A549 (cell line): ENCODE results near the gene RERE. TPM values are rescaled to one million over a fixed set of nuclear protein-coding genes. Genes with fewer than 3 reads are reported as not detected.

Source experiments
- ATAC-seq, 2 experiments: fragments of 200-7000 bp in 1 of 2; fragments of >200 bp in 1 of 2; cut with Nextera tagmentation in 1 of 2; cut with Tn5 transposase in 1 of 2; 3 replicates each; pipeline versions ENCODE4 v1.8.0 to v1.9.1; 2018 to 2020; ENCODE audit warnings: mild to moderate bottlenecking in 1 of 2, moderate library complexity in 1 of 2
- CTCF ChIA-PET: fragments of 300-600 bp; sonication (Branson Sonifier 250); formaldehyde crosslinking; extraction: SDS; loops from one replicate; lab custom pipeline; 2021; ENCODE audit warnings: antibody characterized with exemption, inconsistent platforms; lab: Yijun Ruan, JAX
- POLR2A ChIA-PET: fragments of 350-600 bp; formaldehyde crosslinking; extraction: SDS; loops from one replicate; lab custom pipeline; 2021; ENCODE audit warnings: antibody characterized with exemption, inconsistent platforms; lab: Yijun Ruan, JAX
- DNase-seq, 2 experiments: peaks; one replicate each; pipeline versions ENCODE4 v3.0.0 to v3.0.0-alpha.2; 2011 to 2016; ENCODE audit warnings: low read depth in 1 of 2, low spot score in 1 of 2
- FAIRE-seq: peaks from 2 replicates; lab custom pipeline; 2011; peaks lifted over from hg19 to GRCh38; lab: Jason Lieb, UNC
- H3K27ac ChIP-seq, 2 experiments: fragments of >200 bp; sonication (Bioruptor Twin); formaldehyde crosslinking; 3 replicates each; pipeline ENCODE4 v1.5.1; 2016 to 2017
- H3K4me1 ChIP-seq: fragments of >200 bp; sonication (Bioruptor Twin); formaldehyde crosslinking; 3 replicates; pipeline ENCODE4 v1.6.1; 2016
- H3K4me2 ChIP-seq: fragments of >200 bp; sonication (Bioruptor Twin); formaldehyde crosslinking; 3 replicates; pipeline ENCODE4 v1.6.1; 2016
- H3K4me3 ChIP-seq: fragments of >200 bp; sonication (Bioruptor Twin); formaldehyde crosslinking; 3 replicates; pipeline ENCODE4 v1.5.1; 2016
- H3K9me3 ChIP-seq: fragments of >200 bp; sonication (Bioruptor Twin); formaldehyde crosslinking; 3 replicates; pipeline ENCODE4 v1.6.1; 2016
- BHLHE40 ChIP-seq: IDR thresholded peaks from 2 replicates; pipeline ENCODE4 v1.6.1; 2012; ENCODE audit warnings: low read depth, low read length, inconsistent platforms
- CBX2 ChIP-seq: fragments of 200-600 bp; sonication (generic); IDR thresholded peaks from 2 replicates; pipeline ENCODE4 v1.6.1; 2016; ENCODE audit warnings: low read depth, mild to moderate bottlenecking, borderline replicate concordance
- CBX8 ChIP-seq: fragments of 200-600 bp; sonication (generic); IDR thresholded peaks from 2 replicates; pipeline ENCODE4 v1.6.1; 2016
- CHD4 ChIP-seq: fragments of 200-600 bp; sonication (generic); IDR thresholded peaks from 2 replicates; pipeline ENCODE4 v1.6.1; 2016; ENCODE audit warnings: antibody characterized with exemption, mild to moderate bottlenecking, borderline replicate concordance
- EHMT2 ChIP-seq: fragments of 200-600 bp; sonication (generic); IDR thresholded peaks from 2 replicates; pipeline ENCODE4 v1.6.1; 2016; ENCODE audit warnings: antibody characterized with exemption, low read depth, mild to moderate bottlenecking, moderate library complexity
- ELK1 ChIP-seq: fragments of 150-350 bp; IDR thresholded peaks from 2 replicates; pipeline ENCODE4 v1.6.1; 2014; ENCODE audit warnings: low read depth, mild to moderate bottlenecking, low read length
- EP300 ChIP-seq, 2 experiments: fragments of >200 bp; sonication (Bioruptor Twin); formaldehyde crosslinking; IDR thresholded peaks; 2 replicates in 1 of 2; 3 replicates in 1 of 2; pipeline ENCODE4 v1.6.1; 2016 to 2017
- FOSB ChIP-seq: fragments of 250-450 bp; sonication (Bioruptor Pico); IDR thresholded peaks from 2 replicates; pipeline ENCODE4 v1.5.0; 2020; ENCODE audit warnings: mild to moderate bottlenecking, moderate library complexity
- FOXS1 ChIP-seq: fragments of 250-450 bp; sonication (Bioruptor Pico); IDR thresholded peaks from 2 replicates; pipeline ENCODE4 v1.5.0; 2020; ENCODE audit warnings: mild to moderate bottlenecking, moderate library complexity
- GATA3 ChIP-seq: IDR thresholded peaks from 2 replicates; pipeline ENCODE4 v1.6.1; 2012; ENCODE audit warnings: borderline replicate concordance
- HMGXB4 ChIP-seq: fragments of 250-450 bp; sonication (Bioruptor Pico); IDR thresholded peaks from 2 replicates; pipeline ENCODE4 v1.5.0; 2021; ENCODE audit warnings: mild to moderate bottlenecking, moderate library complexity, borderline replicate concordance
- HOXA7 ChIP-seq: fragments of 250-450 bp; sonication (Bioruptor Pico); IDR thresholded peaks from 2 replicates; pipeline ENCODE4 v1.5.0; 2020; ENCODE audit warnings: mild to moderate bottlenecking, moderate library complexity
- HOXB5 ChIP-seq: fragments of 250-450 bp; sonication (Bioruptor Pico); IDR thresholded peaks from 2 replicates; pipeline ENCODE4 v1.5.0; 2020; ENCODE audit warnings: mild to moderate bottlenecking, moderate library complexity
- JUNB ChIP-seq: fragments of >200 bp; sonication (Bioruptor Twin); formaldehyde crosslinking; IDR thresholded peaks from 2 replicates; pipeline ENCODE4 v1.6.1; 2016
- MAX ChIP-seq: IDR thresholded peaks from 2 replicates; pipeline ENCODE4 v1.6.1; 2012
- MAZ ChIP-seq: fragments of 150-350 bp; IDR thresholded peaks from 2 replicates; pipeline ENCODE4 v1.6.1; 2014; ENCODE audit warnings: antibody characterized with exemption, low read depth, low read length, borderline replicate concordance
- NPAS2 ChIP-seq: fragments of 250-450 bp; sonication (Bioruptor Pico); IDR thresholded peaks from 2 replicates; pipeline ENCODE4 v1.8.0; 2022; ENCODE audit warnings: mild to moderate bottlenecking, moderate library complexity, borderline replicate concordance
- PHF8 ChIP-seq: fragments of 200-600 bp; sonication (generic); IDR thresholded peaks from 2 replicates; pipeline ENCODE4 v1.6.1; 2016; ENCODE audit warnings: low read depth, mild to moderate bottlenecking, antibody characterized with exemption, moderate library complexity, borderline replicate concordance
- POLR2A ChIP-seq: IDR thresholded peaks from 2 replicates; pipeline ENCODE4 v1.6.1; 2012; ENCODE audit warnings: mild to moderate bottlenecking, low read length
- RARB ChIP-seq: fragments of 250-450 bp; sonication (Bioruptor Pico); IDR thresholded peaks from 2 replicates; pipeline ENCODE4 v1.8.0; 2021; ENCODE audit warnings: mild to moderate bottlenecking, moderate library complexity
- REST ChIP-seq: fragments of 200-600 bp; sonication (generic); IDR thresholded peaks from 2 replicates; pipeline ENCODE4 v1.6.1; 2016; ENCODE audit warnings: antibody characterized with exemption, mild to moderate bottlenecking, moderate library complexity
- RFX5 ChIP-seq: fragments of 450-650 bp; IDR thresholded peaks from 2 replicates; pipeline ENCODE4 v1.7.1; 2014; ENCODE audit warnings: antibody characterized with exemption, mild to moderate bottlenecking, moderate library complexity
- SMC3 ChIP-seq: fragments of >200 bp; sonication (Bioruptor Twin); formaldehyde crosslinking; IDR thresholded peaks from 3 replicates; pipeline ENCODE4 v1.6.1; 2018; ENCODE audit warnings: inconsistent platforms
- TFCP2L1 ChIP-seq: fragments of 250-450 bp; sonication (Bioruptor Pico); IDR thresholded peaks from 2 replicates; pipeline ENCODE4 v1.5.0; 2021; ENCODE audit warnings: mild to moderate bottlenecking
- ZC3H11A ChIP-seq: fragments of 450-650 bp; IDR thresholded peaks from 2 replicates; pipeline ENCODE4 v1.6.1; 2014; ENCODE audit warnings: antibody characterized with exemption, mild to moderate bottlenecking
- ZFP36 ChIP-seq: fragments of 450-650 bp; IDR thresholded peaks from 2 replicates; pipeline ENCODE4 v1.6.1; 2014; ENCODE audit warnings: borderline replicate concordance; ENCODE audit not compliant: partially characterized antibody
- ZNF302 ChIP-seq: fragments of 250-450 bp; sonication (Bioruptor Pico); IDR thresholded peaks from 2 replicates; pipeline ENCODE4 v1.9.0; 2021; ENCODE audit warnings: inconsistent platforms, mild to moderate bottlenecking, moderate library complexity
- ZSCAN20 ChIP-seq: fragments of 250-450 bp; sonication (Bioruptor Pico); IDR thresholded peaks from 2 replicates; pipeline ENCODE4 v1.8.0; 2022; ENCODE audit warnings: mild to moderate bottlenecking, moderate library complexity
- WGBS: methylation state at CpG from one replicate; pipeline ENCODE4 v1.1.6; 2017; ENCODE audit errors: missing lambda C conversion rate; 5-methylcytosine and 5-hydroxymethylcytosine counted together
- polyA plus RNA-seq, 4 experiments: library from polyadenylated mRNA; depleted of rRNA in 3 of 4; stranded (reverse); fragments of >200 nt; fragmentation: RNase III in 1 of 4; extraction: RNeasy Plus Mini Kit Qiagen cat#74134 plus additional on column Dnase treatment in 1 of 4; gene quantifications; 2 replicates in 3 of 4; 3 replicates in 1 of 4; pipeline ENCODE4 v1.2.3, GENCODE V29; 2011 to 2017

The RERE gene
- polyA plus RNA-seq, 2 of the 4 experiments (the other 2 are of a cell fraction) = 12.6 to 28.6 TPM

GRCh38 chr1:8580566-8580965 lies 236.9 kb downstream of the RERE start:
- no peaks in the 10 kb centered on the region for H3K9me3 ChIP-seq
- no peak for ATAC-seq
- CTCF ChIA-PET = interaction anchor here (1.2 to 3.2 kb wide), 2 partner anchors 10 to 91 kb away, joined by 3 to 8 read pairs; no protein-coding TSS in a partner anchor

GRCh38 chr1:8578936-8579335 lies 238.5 kb downstream of the RERE start:
- 92% methylated on average over 5 of the region's 5 CpGs for WGBS
- CTCF ChIA-PET = interaction anchor here (0.6 to 3.2 kb wide), 5 partner anchors 9 to 174 kb away, joined by 3 to 8 read pairs (median 3); no protein-coding TSS in a partner anchor
- Histone ChIP-seq H3K9me3 (no peaks in the 10 kb centered on the region), H3K4me3 (no peak overlapping the region), H3K4me1 (peaks cover 2% of the 10 kb centered on the region; the same call in 1 of the 3 replicates), H3K27ac (no peak overlapping the region), H3K4me2 (no peak overlapping the region)
- POLR2A ChIA-PET = no interaction called here
- ATAC-seq (no peak), DNase-seq (no peak), FAIRE-seq (no peak)
- TF ChIP-seq HOXA7 (CRISPR knock-in tag) (no peak), FOSB (no peak), FOXS1 (CRISPR knock-in tag) (no peak), HOXB5 (no peak), GATA3 (no peak), ZFP36 (no peak), JUNB (no peak)

More at GRCh38 chr1:8580566-8580965, 236.9 kb downstream of the RERE start:
- 88% methylated on average over 4 of the region's 4 CpGs for WGBS
- DNase-seq (no peak), FAIRE-seq (no peak)
- POLR2A ChIA-PET = no interaction called here
- Histone ChIP-seq H3K4me3 (no peak overlapping the region), H3K4me1 (no peaks in the 10 kb centered on the region), H3K27ac (no peak overlapping the region), H3K4me2 (no peak overlapping the region)
- TF ChIP-seq HOXA7 (CRISPR knock-in tag) (no peak), CBX8 (no peak), ZSCAN20 (CRISPR knock-in tag) (no peak), MAX (no peak), SMC3 (no peak), CBX2 (no peak), CHD4 (no peak), NPAS2 (CRISPR knock-in tag) (no peak), HMGXB4 (CRISPR knock-in tag) (no peak), ELK1 (no peak), POLR2A (no peak)

GRCh38 chr1:8578132-8578877 lies 239.1 kb downstream of the RERE start:
- Histone ChIP-seq H3K9me3 (no peaks in the 10 kb centered on the region), H3K4me2 (no peak overlapping the region), H3K4me1 (peaks cover 3% of the 10 kb centered on the region; the same call in 1 of the 3 replicates), H3K4me3 (no peak overlapping the region), H3K27ac (no peak overlapping the region)
- ATAC-seq (no peak), DNase-seq (no peak), FAIRE-seq (no peak)
- ChIA-PET CTCF (interaction anchor here (0.6 to 1.5 kb wide), 4 partner anchors 17 to 174 kb away, joined by 3 read pairs; no protein-coding TSS in a partner anchor), POLR2A (no interaction called here)
- 91% methylated on average over 2 of the region's 2 CpGs for WGBS
- TF ChIP-seq ZC3H11A (no peak), GATA3 (no peak), BHLHE40 (no peak), JUNB (no peak), CBX8 (no peak), RFX5 (no peak), PHF8 (no peak), CBX2 (no peak), RARB (no peak), MAZ (no peak), TFCP2L1 (CRISPR knock-in tag) (no peak), REST (no peak), EP300 (IDR thresholded peaks at IDR 0.05) (no peak), HOXA7 (CRISPR knock-in tag) (no peak), EHMT2 (no peak), ZNF302 (no peak)
